PC-3 (cell line): ENCODE measurements around the gene GABBR2. TPM values are rescaled to one million over a fixed set of nuclear protein-coding genes. Genes with fewer than 3 reads are reported as not detected.

Experiments
- ATAC-seq: fragments of 200-7000 bp; cut with Tn5 transposase; 2 replicates; pipeline ENCODE4 v1.9.1; 2020; ENCODE audit warnings: mild to moderate bottlenecking, moderate library complexity
- BruUV-seq: library from RNA; stranded (reverse); fragments of 400-500 nt; replicated peaks from 2 replicates; lab custom pipeline; 2021; lab: Mats Ljungman, UMichigan
- CTCF ChIA-PET: fragments of 300-600 bp; sonication (Branson Sonifier 250); formaldehyde crosslinking; loops from one replicate; lab custom pipeline; 2022; ENCODE audit warnings: antibody characterized with exemption; lab: Charles Lee
- POLR2A ChIA-PET: fragments of 300-600 bp; sonication (Branson Sonifier 250); formaldehyde crosslinking; loops from one replicate; lab custom pipeline; 2022; ENCODE audit warnings: antibody characterized with exemption; ENCODE audit not compliant: unreplicated experiment; lab: Charles Lee
- DNase-seq: peaks from one replicate; pipeline ENCODE4 v3.0.0-alpha.2; 2015
- H2AFZ ChIP-seq: fragments of 300-600 bp; sonication (generic); 2 replicates; pipeline ENCODE4 v1.6.0; 2016; ENCODE audit warnings: antibody characterized with exemption, low read length
- H3F3A ChIP-seq: fragments of 300-600 bp; sonication (generic); one replicate; pipeline ENCODE4 v1.6.0; 2017; ENCODE audit warnings: antibody characterized with exemption, low read length, control low read depth, mild to moderate bottlenecking; ENCODE audit not compliant: unreplicated experiment
- H3K27ac ChIP-seq: fragments of 300-600 bp; sonication (generic); 2 replicates; pipeline ENCODE4 v1.5.1; 2016; ENCODE audit warnings: mild to moderate bottlenecking, low read length
- H3K27me3 ChIP-seq: fragments of 300-600 bp; sonication (generic); 2 replicates; pipeline ENCODE4 v1.6.1; 2016; ENCODE audit warnings: low read length, mixed read lengths
- H3K36me3 ChIP-seq: fragments of 300-600 bp; sonication (generic); 2 replicates; pipeline ENCODE4 v1.6.1; 2016; ENCODE audit warnings: low read depth, mixed run types, low read length, mixed read lengths
- H3K4me1 ChIP-seq: fragments of 300-600 bp; sonication (generic); 2 replicates; pipeline ENCODE4 v1.5.1; 2016; ENCODE audit warnings: low read length; ENCODE audit not compliant: insufficient read depth
- H3K4me2 ChIP-seq: fragments of 300-600 bp; sonication (generic); 2 replicates; pipeline ENCODE4 v1.6.0; 2016; ENCODE audit warnings: low read length
- H3K4me3 ChIP-seq: fragments of 300-600 bp; sonication (generic); 2 replicates; pipeline ENCODE4 v1.5.1; 2016; ENCODE audit warnings: mild to moderate bottlenecking, low read length, mixed read lengths
- H3K79me2 ChIP-seq: fragments of 300-600 bp; sonication (generic); 2 replicates; pipeline ENCODE4 v1.6.1; 2017; ENCODE audit warnings: low read length, mixed read lengths
- H3K9ac ChIP-seq: fragments of 300-600 bp; sonication (generic); 2 replicates; pipeline ENCODE4 v1.6.0; 2016; ENCODE audit warnings: mild to moderate bottlenecking, low read length
- H3K9me2 ChIP-seq: fragments of 300-600 bp; sonication (generic); replicated peaks from 2 replicates; pipeline ENCODE4 v1.6.1; 2016; ENCODE audit warnings: mixed run types, low read length, mixed read lengths
- H3K9me3 ChIP-seq: fragments of 300-600 bp; sonication (generic); 2 replicates; pipeline ENCODE4 v1.6.1; 2016; ENCODE audit warnings: low read length, mixed read lengths
- H4K20me1 ChIP-seq: fragments of 300-600 bp; sonication (generic); 2 replicates; pipeline ENCODE4 v1.6.1; 2016; ENCODE audit warnings: low read length, mixed read lengths
- CTCF ChIP-seq: fragments of 300-600 bp; sonication (generic); conservative IDR thresholded peaks from 2 replicates; pipeline ENCODE4 v1.5.1; 2017; ENCODE audit warnings: antibody characterized with exemption, low read depth, mild to moderate bottlenecking, low read length
- EZH2 ChIP-seq: fragments of 300-600 bp; sonication (generic); IDR thresholded peaks from one replicate; pipeline ENCODE4 v1.6.1; 2017; ENCODE audit warnings: antibody characterized with exemption, mild to moderate bottlenecking, low read length; ENCODE audit not compliant: unreplicated experiment
- EZH2phosphoT487 ChIP-seq: fragments of 300-600 bp; sonication (generic); IDR thresholded peaks from 2 replicates; pipeline ENCODE4 v1.6.1; 2018; ENCODE audit warnings: mild to moderate bottlenecking, antibody characterized with exemption, low read length, borderline replicate concordance
- intact Hi-C: fragments of 100-400 bp; cut with micrococcal nuclease; formaldehyde crosslinking; loops from 2 replicates; pipeline ENCODE4 v1.9.0; 2023
- total RNA-seq: library from RNA; depleted of rRNA; stranded (reverse); fragments of >200 nt; gene quantifications from 2 replicates; pipeline ENCODE4 v1.2.3, GENCODE V29; 2014

Gene GABBR2
- total RNA-seq, 1 experiment from 2014 or later, result 0.44 TPM

GRCh38 chr9:98363644-98364043 lies 345.1 kb downstream of the GABBR2 start:
- TF ChIP-seq EZH2, result no peak
- TF ChIP-seq EZH2phosphoT487, result no peak
- TF ChIP-seq CTCF, result no peak
- H3K27ac ChIP-seq, result no peak overlapping the region
- no peaks in the 10 kb centered on the region for H3K27me3 ChIP-seq
- ATAC-seq (no peak), DNase-seq (no peak)
- no peaks in the 10 kb centered on the region for H3K36me3 ChIP-seq
- no peaks in the 10 kb centered on the region for H3K9me2 ChIP-seq
- no peak overlapping the region for H3K9ac ChIP-seq
- no TSS peak for BruUV-seq
- ChIA-PET POLR2A (no interaction called here), CTCF (no interaction called here)
- H3K4me1 ChIP-seq, result 0 out of 2 replicates have a peak, but pooled peaks cover under 1% of the 10 kb centered on the region
- H2AFZ ChIP-seq, result no peak overlapping the region
- no peak overlapping the region for H3K4me2 ChIP-seq
- H3K9me3 ChIP-seq, result peaks cover 5% of the 10 kb centered on the region; the same call in 1 of the 2 replicates
- no peaks in the 10 kb centered on the region for H4K20me1 ChIP-seq
- no peak overlapping the region for H3K4me3 ChIP-seq
- no peaks in the 10 kb centered on the region for H3K79me2 ChIP-seq
- H3F3A ChIP-seq, result no peaks in the 10 kb centered on the region
- intact Hi-C loops, result no loop called here

- Histone ChIP-seq H3K9me2 (no peaks in the 10 kb centered on the region), H3K36me3 (no peaks in the 10 kb centered on the region), H3F3A (no peaks in the 10 kb centered on the region), H3K9me3 (peaks cover 5% of the 10 kb centered on the region; the same call in 1 of the 2 replicates), H3K9ac (no peak overlapping the region), H4K20me1 (no peaks in the 10 kb centered on the region), H3K79me2 (no peaks in the 10 kb centered on the region), H3K27ac (no peak overlapping the region), H3K4me1 (peaks cover 9% of the 10 kb centered on the region), H3K27me3 (no peaks in the 10 kb centered on the region), H2AFZ (no peak overlapping the region), H3K4me3 (no peak overlapping the region), H3K4me2 (no peak overlapping the region)
- no peak for DNase-seq
- ChIA-PET CTCF (no interaction called here), POLR2A (no interaction called here)
- TF ChIP-seq EZH2phosphoT487 (no peak), CTCF (no peak), EZH2 (no peak)
- intact Hi-C loops, result no loop called here
- ATAC-seq, result no peak
- no TSS peak for BruUV-seq
These were observed 346.0 kb downstream of the GABBR2 start for GRCh38 chr9:98362624-98363252.

- no peak overlapping the region for H3K27ac ChIP-seq
- H3K4me2 ChIP-seq, result no peak overlapping the region
- TF ChIP-seq CTCF (no peak), EZH2phosphoT487 (no peak), EZH2 (no peak)
- no peaks in the 10 kb centered on the region for H3K79me2 ChIP-seq
- H3K36me3 ChIP-seq, result no peaks in the 10 kb centered on the region
- no peaks in the 10 kb centered on the region for H3F3A ChIP-seq
- H3K9me3 ChIP-seq, result peaks cover 5% of the 10 kb centered on the region; the same call in 1 of the 2 replicates
- no peaks in the 10 kb centered on the region for H3K9me2 ChIP-seq
- H3K27me3 ChIP-seq, result no peaks in the 10 kb centered on the region
- H2AFZ ChIP-seq, result no peak overlapping the region
- ATAC-seq (no peak), DNase-seq (no peak)
- intact Hi-C loops, result no loop called here
- peaks cover 17% of the 10 kb centered on the region for H3K4me1 ChIP-seq
- no peaks in the 10 kb centered on the region for H4K20me1 ChIP-seq
- no peak overlapping the region for H3K4me3 ChIP-seq
- H3K9ac ChIP-seq, result no peak overlapping the region
- BruUV-seq, result no TSS peak
- ChIA-PET CTCF (no interaction called here), POLR2A (no interaction called here)
These were observed 347.1 kb downstream of the GABBR2 start for GRCh38 chr9:98361645-98362044.
